ENCODE measurements around the gene RAB5A. TPM values are rescaled to one million over a fixed set of nuclear protein-coding genes. Genes with fewer than 3 reads are reported as not detected.
A peak's percentile ranks its signal among the peaks of the same experiment; 100 is the strongest.
"Not testable (repeated sequence)": the region's sequence is repeated elsewhere in the genome, so short reads cannot be mapped to it uniquely, and the experiment has no call there.

The RAB5A gene
- total and polyA plus RNA-seq, 12 donors = 36.8 to 102 (median 52.0) TPM

DNA sequence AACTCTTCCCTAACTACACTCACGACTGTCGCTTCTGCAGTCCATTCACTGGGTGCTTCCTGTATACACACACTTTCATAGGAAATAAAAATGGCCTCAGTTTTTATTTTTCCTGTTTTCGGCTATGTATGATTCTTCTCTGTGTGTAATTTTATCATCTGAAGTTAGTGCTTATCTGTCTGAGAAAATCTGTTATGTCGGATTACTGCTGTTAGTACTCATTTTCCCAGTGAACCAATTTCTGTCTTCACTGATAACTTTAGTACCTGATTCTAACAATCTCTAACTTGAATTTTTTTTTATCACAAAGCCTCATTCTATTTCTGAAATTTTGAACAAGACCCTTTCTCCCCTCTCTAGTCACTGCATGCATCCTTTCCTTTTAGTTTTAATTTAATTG is 20.9 kb downstream of the RAB5A start:
- Histone ChIP-seq H3K4me1 (replicated peaks in 1 of 2) (peaks cover 1 to 20% of the 10 kb centered on the region in 2 donors), H3K9me3 (replicated peaks in 1 of 3) (no peaks in the 10 kb centered on the region), H3K27me3 (no peaks in the 10 kb centered on the region), H3K27ac (no peak overlapping the region), H3K4me3 (no peak overlapping the region), H3K36me3 (replicated peaks in 1 of 2) (no peaks in the 10 kb centered on the region)
- DNase-seq = no peak
- TF ChIP-seq POLR2A (IDR thresholded peaks at IDR 0.05) = no peak
- no peak for TF ChIP-seq CTCF (IDR thresholded peaks at IDR 0.05)
- intact Hi-C loops (cut with DNase I) = no loop called here
- 73 to 78% (median 74%) methylated on average over 4 of the region's 4 CpGs for WGBS, 4 donors

DNA sequence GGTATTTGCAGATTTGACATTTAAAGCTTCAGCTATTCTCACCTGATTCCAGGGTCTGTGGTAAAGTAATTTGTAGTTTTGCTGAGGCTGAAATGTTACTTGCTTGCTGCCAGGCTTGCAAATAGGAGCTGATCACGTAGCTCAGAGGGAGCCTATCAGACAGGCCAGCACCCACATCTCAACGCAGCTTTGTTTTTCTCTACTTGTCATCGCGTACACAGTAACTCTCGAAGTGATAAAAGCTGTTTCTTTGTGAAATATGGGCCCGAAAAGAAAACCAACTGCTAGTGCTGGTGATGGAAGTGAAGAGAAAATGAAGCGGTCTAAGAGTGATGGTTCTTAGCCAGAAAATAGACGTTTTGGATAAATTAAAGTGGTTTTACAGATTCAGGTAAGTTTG is 23.4 kb downstream of the RAB5A start:
- peaks cover 0 to 12% of the 10 kb centered on the region in 2 donors for H3K36me3 ChIP-seq (replicated peaks in 1 of 2)
- H3K9me3 ChIP-seq (replicated peaks in 1 of 3) = no peaks in the 10 kb centered on the region
- no peaks in the 10 kb centered on the region for H3K27me3 ChIP-seq
- H3K4me1 ChIP-seq (replicated peaks in 1 of 2) = peaks cover 0 to 11% of the 10 kb centered on the region in 2 donors
- TF ChIP-seq POLR2A (IDR thresholded peaks at IDR 0.05) (no peak), CTCF (IDR thresholded peaks at IDR 0.05) (no peak)
- intact Hi-C loops (cut with DNase I) = no loop called here
- H3K27ac ChIP-seq = peak overlapping the region in 1 of 5 donors; percentile 18
- DNase-seq = no peak
- no peak overlapping the region for H3K4me3 ChIP-seq
- 80 to 91% (median 86%) methylated on average over 8 of the region's 8 CpGs for WGBS, 4 donors

DNA sequence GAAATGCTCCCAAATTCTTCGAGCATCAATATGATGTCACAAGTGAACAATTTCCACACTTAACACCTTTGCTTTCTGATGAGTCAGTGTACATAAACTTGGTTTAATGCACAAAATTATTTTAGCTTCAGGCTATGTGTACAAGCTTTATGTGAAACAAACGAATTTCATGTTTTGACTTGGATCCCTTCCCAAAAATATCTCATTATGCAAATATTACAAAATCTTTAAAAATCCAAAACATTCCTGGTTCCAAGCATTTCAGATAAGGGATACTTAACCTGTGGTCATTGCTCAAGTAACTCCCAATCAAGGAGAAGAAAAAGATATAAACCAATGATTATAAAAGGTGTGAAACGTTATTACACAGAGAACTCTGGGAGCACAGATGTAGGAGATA is 25.2 kb downstream of the RAB5A start:
- Histone ChIP-seq H3K4me3 (no peak overlapping the region), H3K4me1 (replicated peaks in 1 of 2) (peaks cover 0 to 11% of the 10 kb centered on the region in 2 donors), H3K27ac (no peak overlapping the region), H3K9me3 (replicated peaks in 1 of 3) (no peaks in the 10 kb centered on the region), H3K36me3 (replicated peaks in 1 of 2) (peaks cover 0 to 28% of the 10 kb centered on the region in 2 donors), H3K27me3 (no peaks in the 10 kb centered on the region)
- intact Hi-C loops (cut with DNase I) = no loop called here
- TF ChIP-seq CTCF (IDR thresholded peaks at IDR 0.05) = no peak
- no peak for TF ChIP-seq POLR2A (IDR thresholded peaks at IDR 0.05)
- no peak for DNase-seq
- 47 to 56% (median 50%) methylated on average over 3 of the region's 3 CpGs for WGBS, 4 donors

DNA sequence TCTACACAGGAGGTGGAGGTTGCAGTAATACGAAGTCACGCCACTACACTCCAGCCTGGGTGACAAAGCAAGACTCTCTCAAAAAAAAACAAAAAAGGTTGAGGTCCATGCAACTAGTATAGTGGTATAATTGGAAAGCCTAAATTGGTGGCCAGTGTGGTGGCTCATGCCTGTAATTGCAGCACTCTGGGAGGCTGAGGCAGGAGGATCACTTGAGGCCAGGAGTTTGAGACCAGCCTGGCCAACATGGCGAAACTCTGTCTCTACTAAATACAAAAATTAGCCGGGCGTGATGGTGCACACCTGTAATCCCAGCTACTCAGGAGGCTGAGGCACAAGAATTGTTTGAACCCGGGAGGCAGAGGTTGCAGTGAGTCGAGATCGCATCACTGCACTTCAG is 42.0 kb downstream of the RAB5A start:
- DNase-seq; H3K4me1 ChIP-seq (replicated peaks in 1 of 2); H3K27ac ChIP-seq; H3K9me3 ChIP-seq (replicated peaks in 1 of 3); H3K27me3 ChIP-seq; intact Hi-C loops (cut with DNase I); H3K4me3 ChIP-seq; H3K36me3 ChIP-seq (replicated peaks in 1 of 2): not testable (repeated sequence)
- WGBS, 4 donors = 95 to 98% (median 96%) methylated on average over 8 of the region's 8 CpGs

- DNase-seq = no peak
- H3K27me3 ChIP-seq = no peaks in the 10 kb centered on the region
- H3K27ac ChIP-seq = no peak overlapping the region
- H3K4me3 ChIP-seq = no peak overlapping the region
- no peaks in the 10 kb centered on the region for H3K4me1 ChIP-seq (replicated peaks in 1 of 2)
- no peak for TF ChIP-seq POLR2A (IDR thresholded peaks at IDR 0.05)
- TF ChIP-seq CTCF (IDR thresholded peaks at IDR 0.05) = no peak
- no peaks in the 10 kb centered on the region for H3K36me3 ChIP-seq (replicated peaks in 1 of 2)
- WGBS, 4 donors = 76 to 84% (median 83%) methylated on average over 2 of the region's 2 CpGs
- H3K9me3 ChIP-seq (replicated peaks in 1 of 3) = no peaks in the 10 kb centered on the region
- intact Hi-C loops (cut with DNase I) = no loop called here
Measured at GRCh38 chr3:19994796-19995195, 47.9 kb downstream of the RAB5A start.
